Measurements from ENCODE around the gene POLK.
"Not testable (repeated sequence)": the region's sequence is repeated elsewhere in the genome, so short reads cannot be mapped to it uniquely, and the experiment has no call there.

Gene POLK

DNA sequence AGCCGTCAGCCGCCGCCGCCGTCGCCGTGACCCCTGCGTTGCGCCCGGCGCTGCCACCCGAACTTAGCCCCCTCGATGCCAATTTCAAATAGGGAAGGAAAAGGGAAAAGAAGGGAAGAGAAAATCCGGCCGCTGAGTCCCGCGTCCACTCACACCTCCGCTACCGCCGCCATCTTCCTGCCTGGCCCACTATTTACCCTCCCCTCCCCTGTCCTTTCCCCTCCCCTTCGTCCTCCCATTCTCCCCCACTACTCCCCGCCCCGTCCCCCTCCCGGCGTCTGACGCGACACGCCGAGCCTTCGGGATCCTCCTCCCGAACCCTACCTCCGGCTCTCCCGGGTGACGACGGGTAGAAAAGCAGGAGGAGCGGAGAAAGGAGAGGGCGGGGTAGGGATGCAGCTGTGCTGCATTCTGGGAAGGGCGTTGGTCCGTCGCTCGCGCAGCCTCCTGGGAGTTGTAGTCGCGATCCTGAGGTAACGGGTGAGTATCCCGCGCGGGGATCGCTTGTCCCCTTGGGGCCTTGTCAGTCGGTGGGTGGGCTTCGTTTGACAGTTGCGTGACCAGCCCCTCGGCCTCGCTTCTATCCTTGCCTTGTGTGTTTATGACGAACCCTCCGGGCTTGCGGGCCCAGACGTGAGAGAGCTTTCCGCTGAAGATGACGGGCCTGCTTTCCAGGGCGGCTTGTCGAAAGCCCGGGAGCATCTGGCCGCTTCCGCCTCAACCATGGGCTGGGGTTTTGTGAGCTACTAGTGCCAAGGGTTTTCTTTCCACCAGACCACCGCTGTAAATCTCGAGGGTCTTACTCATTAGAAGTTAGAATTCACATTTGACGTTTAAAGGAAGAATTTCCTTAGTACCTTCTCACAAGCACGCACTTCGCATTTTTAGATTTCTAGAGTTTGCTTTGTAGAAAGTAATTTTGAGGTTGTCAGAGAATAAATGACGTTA, at the start of gene POLK, which contains the start of gene CERT1:
TSS of gene POLK (plus strand) at position 457 of the 948 bp plus-strand sequence.
TSS of gene CERT1 (minus strand) at position 195 of the 948 bp plus-strand sequence. CDS start 422 bp downstream, outside the sequence.
- DNase-seq, result peak; percentile 95

DNA sequence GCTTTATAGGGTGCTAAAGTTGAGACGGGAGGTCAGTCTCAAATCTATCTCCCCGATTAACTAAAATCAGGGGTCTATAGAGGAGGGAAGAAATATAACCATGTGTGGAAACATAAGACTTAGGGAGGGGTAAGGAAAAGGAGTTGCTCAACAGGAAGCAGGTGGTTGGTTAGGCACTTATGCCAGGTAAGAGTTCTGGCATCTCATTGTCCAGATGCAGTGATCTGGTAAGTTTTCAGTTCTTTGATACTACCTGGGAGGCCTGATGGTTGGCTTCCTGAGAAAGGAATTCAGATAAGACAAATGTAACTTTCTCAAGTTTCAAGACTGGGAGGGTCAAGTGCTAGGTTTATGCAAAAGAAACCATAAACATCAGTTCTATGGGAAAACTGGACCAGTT, 48.0 kb upstream of the POLK start:
- no peak for DNase-seq

DNA sequence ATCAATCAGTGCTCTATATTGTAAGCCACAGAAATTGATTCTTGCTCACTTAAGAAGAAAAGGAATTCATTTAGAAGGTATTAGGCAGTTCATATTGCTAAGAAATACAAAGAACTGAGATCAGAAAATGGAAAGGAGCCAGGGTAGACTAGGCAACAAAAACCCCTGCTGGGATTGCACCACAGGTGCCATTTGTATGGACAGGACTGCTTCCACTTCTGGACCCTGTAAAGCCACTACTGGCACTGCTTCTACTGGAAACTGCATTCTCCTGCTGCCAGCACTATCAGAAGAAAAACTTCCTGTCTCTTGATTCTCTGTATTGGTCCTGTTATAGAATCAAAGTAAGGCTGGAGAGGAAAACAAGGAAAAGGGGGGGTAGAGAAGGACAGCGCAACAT, 46.2 kb upstream of the POLK start:
- DNase-seq, result no peak

DNA sequence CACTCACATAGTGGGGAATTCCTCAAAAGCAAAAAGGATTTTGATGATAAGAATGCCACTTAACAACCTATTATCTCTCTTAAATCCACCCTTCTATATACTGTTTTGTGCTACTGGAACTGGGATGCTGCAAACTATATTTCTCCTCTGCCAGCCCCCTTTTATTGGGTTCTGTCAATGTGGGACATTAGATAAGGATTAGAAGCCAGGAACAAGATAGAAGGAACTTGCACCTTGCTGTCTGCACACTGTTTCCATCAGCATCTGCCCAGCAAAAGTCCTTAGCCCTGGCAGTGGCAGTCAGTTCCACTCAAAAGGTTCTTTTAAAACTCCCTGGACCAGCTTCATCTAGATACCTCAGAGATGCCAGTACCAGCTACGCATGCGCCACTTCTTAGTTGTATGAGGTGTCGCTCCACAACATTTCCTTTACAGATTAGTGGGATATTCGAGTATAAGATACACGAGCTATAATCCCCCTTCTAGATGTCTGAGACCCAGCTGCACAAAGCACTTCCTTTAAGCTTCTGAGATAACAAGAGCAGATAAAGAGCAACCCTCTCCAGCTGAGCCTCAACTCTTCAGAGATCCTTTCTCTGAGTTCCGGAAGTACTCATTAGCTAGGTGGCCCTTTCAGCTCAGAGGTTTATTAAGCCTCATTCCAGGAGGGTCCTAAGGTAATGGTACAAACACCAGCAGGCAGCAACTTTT, 45.5 kb upstream of the POLK start:
- no peak for DNase-seq

DNA sequence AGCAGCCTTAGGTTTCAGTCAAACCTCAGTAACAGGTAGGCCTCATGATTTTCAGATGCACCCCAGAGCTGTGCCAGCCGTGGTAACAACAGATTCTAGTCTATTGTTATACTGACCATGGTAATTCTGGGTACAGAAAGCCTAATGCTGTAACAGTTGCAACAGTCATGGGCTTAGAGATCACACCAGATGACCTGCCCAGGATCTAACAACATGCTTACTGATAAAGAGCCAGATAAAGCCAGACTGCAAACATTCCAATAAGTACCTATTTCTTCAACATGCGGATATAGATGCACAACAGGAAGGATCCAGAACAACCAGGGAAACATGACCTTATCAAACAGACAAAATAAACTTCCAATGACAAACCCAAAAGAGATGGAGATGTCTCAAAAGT, 43.1 kb upstream of the POLK start:
- DNase-seq, result no peak

DNA sequence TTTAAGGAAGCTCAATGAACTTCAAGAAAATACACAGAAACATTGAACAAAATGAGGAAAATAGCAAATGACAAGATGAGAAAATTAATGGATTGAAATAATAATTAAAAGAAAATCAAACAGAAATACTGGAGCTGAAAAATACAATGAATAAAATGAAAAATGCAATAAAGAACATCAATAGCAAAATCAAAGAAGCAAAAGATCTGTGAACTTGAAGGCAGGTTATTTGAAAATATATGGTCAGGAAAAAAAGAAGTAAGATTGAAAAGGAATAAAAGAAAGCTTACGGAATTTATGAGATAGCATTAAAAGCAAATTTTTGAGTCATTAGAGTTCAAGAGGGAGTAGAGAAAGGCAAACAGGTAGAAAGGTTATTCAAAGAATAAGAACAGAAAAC, 42.7 kb upstream of the POLK start:
- no peak for DNase-seq

DNA sequence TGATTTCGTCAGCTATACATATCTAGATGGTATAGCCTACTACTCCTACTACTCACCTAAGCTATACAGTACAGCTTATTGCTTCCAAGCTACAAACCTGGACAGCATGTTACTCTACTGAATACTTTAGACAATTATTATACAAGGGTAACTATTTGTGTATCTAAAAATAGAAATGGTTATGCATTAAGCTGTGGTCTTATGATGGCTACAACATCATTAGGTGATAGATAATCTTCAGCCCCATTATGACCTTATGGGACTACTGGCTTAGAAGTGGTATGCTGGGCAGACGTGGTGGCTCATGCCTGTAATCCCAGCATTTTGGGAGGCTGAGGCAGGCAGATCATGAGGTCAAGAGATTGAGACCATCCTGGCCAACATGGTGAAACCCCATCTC, 40.5 kb upstream of the POLK start:
- no peak for DNase-seq

DNA sequence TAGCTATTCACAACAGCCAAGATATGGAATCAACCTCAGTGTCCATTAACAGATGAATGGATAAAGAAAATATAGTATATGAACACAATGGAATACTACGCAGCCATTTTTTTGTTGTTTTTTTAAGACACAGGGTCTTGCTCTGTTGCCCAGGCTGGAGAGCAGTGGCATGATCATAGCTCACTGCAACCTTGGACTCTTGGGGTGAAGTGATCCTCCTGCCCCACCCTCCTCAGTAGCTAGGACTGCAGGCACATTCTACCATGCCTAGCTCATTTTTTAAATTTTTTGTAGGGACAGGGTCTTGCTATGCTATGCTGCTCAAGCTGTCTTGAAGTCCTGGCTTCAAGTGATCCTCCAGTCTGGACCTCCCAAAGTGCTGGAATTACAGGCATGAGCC, 38.7 kb upstream of the POLK start:
- DNase-seq, result no peak

DNA sequence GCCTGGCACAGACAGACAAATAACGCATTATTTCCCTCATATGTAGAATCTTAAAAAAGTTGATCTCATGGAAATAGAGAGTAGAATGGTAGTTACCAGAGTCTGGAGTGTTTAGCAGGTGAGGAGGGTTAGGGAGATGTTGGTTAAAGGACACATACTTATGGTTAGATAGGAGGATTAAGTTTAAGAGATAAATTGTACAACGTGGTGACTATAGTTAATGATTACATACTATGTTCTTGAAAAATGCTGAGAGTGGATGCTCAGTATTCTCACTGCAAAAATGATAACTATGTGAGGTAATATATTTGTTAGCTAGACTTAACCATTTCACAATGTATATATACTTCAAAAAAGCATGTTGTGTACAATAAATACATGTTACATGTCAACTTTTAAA, 38.2 kb upstream of the POLK start:
- DNase-seq, result no peak

DNA sequence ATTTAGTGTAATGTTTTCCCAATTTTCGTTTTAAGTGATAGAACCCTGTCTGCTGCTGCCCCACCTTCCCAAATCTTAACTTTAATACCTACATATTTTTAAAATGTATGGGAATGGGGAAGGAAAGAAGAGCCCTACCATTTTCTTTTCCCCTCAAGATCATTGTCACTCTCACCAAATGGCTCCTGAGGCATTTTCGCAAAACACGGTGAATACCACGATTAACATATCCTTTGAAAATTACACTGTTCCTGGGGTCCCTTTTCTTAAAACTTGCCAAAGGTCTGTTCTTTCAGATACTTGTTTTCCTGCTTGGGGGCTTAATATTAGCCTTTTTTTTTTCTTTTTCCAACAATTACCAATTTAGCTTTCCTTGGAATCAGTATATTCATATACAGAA, 36.3 kb upstream of the POLK start:
- no peak for DNase-seq

DNA sequence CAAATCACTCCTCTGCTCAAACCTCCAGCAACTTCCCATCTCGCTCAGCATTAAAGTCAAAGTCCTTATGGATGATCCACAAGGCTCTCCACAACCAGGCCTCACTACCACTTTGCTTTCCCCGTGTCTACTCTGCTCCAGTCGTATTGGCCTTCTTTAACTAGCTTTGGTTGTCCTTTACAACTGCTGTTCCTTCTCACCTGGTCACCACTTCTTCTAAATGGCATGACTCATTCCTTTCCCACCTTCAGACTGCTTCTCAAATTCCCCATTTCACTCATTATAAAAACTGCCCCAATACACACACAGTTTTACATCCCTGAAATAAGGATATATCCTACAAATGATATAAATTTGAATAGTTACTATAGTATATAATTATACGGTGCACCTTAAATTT, 30.7 kb upstream of the POLK start:
- no peak for DNase-seq

DNA sequence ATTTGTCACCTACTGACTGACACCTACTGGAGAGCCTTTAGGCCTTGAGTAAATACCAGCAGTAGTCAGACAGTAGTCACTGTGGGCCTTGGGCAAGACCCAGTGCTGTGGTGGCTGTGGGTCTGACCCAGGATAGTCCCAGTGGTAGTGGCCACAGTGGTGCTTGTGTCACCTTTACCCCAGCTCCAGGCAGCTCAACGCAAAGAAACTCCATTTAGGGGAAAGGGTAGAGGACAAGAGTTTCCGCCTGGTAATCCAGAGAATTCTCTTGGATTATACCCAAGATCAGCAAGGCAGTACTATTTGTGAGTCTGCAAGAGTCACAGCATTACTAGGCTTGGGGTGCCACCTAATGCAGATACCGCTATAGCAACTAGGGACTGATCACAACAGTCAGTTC, 29.2 kb upstream of the POLK start:
- no peak for DNase-seq

DNA sequence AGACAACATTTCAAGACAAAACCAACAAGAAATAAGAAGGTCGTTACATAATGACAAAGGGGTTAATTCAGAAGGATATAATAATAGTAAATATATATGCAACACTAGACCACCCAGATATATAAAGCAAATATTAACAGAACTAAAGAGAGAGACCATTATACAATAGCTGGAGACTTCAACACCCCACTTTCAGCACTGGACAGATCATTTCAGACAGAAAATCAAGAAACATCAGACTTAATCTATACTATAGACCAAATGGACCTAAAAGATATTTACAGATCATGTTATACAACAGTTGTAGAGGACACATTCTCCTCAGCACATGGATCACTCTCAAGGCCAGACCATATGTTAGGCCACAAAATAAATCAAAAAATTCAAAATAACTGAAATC, 27.1 kb upstream of the POLK start:
- DNase-seq, result no peak

DNA sequence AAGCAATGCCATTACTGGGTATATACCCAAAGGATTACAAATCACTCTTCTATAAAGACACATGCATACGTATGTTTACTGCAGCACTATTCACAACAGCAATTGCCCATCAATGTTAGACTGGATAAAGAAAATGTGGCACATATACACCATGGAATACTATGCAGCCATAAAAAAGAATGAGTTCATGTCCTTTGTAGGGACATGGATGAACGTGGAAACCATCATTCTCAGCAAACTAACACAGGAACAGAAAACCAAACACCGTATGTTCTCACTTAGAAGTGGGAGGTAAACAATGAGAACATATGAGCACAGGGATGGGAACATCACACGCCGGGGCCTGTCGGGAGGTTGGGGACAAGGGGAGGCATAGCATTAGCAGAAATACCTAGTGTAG, 21.8 kb upstream of the POLK start:
- DNase-seq, result not testable (repeated sequence)

DNA sequence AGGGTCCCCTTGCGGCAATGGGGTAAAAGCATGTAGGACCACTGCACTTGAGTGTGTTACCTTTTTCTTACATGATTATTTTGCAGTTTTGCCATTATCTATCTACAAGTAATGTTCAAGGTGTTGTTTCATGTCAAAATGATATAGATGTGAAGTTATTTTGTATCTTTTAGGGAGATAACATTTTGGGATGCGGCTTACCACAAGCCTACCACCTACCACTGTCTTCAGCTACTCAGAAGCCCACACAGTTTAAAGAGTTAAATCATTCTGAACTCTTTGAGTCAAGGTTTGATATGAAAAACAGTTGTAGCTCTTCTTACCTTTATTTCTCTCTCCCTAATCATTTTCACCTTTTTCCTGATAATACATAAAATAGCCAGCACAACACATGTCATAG, 20.1 kb upstream of the POLK start:
- no peak for DNase-seq

DNA sequence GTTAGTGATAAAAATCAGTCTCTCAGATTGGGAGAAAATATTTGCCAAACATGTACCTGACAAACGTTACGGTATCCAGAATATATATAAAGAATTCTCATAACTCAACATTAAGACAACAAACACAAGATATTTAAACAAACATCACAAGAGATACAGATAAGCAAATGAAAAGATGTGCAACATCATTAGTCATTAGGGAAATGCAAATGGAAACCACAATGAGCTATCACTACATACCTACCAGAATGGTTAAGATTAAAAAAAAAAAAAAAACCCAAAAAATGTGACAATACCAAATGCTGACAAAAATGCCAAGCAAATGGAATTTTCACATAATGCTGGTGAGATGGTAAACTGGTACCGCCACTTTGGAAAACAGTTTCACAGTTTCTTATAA, 15.7 kb upstream of the POLK start:
- DNase-seq, result no peak

DNA sequence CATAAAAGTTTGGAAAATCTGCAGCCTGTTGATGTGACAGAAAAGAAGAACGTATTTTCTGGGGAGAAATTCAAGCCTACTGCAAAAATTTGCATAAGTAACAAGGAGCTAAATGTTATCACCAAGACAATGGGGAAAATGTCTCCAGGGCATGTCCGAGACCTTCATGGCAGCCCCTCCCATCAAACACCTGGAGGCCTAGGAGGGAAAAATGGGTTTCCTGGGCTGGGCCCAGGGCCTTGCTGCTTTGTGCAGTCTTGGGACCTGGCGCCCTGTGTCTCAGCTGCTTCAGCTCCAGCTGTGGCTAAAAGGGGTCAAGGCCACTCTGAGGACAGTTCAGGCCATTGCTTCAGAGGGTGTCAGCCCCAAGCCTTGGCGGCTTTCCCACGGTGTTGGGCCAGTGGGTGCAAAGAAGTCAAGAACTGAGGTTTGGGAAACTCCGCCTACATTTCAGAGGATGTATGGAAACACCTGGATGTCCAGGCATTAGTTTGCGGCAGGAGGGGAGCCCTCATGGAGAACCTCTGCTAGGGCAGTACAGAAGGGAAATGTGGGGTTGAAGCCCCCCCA, 13.4 kb upstream of the POLK start:
- no peak for DNase-seq

DNA sequence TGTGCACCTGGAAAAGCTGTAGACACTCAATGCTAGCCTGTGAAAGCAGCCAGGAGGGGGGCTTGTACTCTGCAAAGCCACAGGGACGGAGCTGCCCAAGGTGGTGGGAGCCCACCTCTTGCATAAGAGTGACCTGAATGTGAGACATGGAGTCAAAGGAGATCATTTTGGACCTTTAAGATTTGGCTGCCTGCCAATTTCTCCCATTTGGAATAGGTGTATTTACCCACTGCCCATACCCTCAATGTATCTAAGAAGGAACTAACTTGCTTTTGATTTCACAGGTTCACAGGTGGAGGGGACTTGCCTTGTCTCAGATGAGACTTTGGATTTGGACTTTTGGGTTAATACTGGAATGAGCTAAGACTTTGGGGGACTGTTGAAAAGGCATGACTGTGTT, 12.8 kb upstream of the POLK start:
- DNase-seq, result not testable (repeated sequence)

DNA sequence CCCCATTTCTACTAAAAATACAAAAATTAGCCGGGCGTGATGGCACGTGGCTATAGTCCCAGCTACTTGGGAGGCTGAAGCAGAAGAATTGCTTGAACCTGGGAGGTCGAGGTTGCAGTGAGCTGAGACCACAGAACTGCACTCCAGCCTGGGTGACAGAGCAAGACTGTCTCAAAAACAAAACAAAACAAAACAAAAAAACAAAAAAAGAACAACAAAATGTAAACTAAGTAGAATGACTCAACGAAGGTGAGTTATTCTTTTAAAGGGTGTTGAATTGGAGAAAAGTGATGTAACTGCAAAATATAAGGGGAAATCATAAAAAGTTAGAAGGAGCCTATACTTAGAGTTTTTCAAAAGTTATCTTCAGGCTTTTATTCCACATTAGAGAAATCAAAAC, 6.6 kb upstream of the POLK start:
- not testable (repeated sequence) for DNase-seq

DNA sequence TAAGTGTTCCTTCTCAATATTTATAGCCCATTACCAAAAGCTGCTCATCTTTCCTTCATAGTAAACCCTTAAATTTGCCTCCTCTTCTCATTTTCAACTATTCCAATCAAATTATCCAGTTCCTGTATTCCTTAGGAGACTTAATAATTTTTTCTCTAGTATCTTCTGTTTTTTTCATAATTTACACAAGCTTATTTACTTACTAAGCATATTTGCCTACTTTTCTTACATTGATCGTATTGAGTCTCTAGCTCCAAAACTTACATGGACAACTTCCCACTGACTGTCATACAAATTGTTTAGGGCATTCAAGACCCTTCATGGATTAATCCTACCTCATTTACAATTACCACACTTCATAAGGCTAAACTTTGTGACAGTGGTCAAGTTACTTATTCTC, 3.9 kb upstream of the POLK start:
- no peak for DNase-seq

DNA sequence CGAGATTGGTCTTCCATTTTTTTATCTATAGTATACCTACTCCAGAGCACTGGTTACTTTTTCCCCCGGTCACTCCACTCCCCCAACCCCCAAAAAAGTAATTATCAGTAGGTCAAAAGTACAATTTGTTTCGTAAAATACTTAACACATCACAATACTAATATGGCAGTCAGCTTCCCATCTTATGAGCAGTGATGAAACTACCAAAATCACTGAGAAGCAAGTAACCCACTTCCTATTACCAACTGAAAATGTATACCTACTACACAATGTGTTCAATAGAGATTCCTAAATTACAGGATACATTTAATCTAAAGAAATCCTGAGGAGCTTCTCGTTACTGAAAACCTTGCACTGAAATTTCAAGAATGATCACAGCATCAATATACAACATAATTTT, 2.1 kb upstream of the POLK start:
- no peak for DNase-seq

DNA sequence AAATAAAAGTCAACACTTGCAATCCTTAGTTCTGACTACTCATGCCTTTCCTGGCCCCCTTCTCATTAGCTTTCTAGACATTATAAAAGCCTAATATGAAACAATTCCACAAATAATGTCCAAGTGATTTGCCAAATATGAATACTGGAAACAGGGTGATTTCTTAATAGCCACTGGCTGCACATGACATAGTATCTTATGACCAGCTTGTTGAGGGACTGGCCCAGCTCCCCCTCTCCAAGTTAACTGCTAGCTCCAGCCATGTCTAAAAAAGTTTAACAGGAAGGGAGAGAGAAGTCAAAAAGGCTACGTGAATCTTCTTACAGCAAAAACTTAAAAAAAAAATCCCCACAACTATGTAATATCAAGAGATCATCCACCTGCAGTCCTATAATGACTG, 1.7 kb upstream of the POLK start:
- no peak for DNase-seq

DNA sequence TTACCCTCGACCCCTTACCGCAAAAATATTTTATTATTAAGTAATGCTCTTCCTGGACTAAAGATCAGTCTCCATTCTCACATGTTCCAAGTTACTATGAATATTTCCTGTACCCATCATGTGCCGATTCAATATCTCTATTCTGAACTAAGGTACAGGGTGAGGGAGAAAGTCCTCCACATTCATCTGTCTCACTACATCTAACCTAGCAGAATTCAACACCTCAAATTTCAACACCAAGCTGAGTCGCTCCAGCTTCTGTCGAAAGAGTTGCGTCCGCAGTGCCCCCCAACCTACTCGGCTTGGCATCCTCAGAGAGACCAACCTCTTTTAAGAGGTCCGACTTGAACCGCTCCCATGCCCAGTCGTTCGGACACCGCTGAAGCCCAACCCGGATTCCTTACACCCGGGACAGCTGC, 1.3 kb upstream of the POLK start:
- peak; percentile 28 for DNase-seq
